GM18868 (cell line): Measurements from ENCODE around the gene CMC4.

ENCODE experiments used
- ATAC-seq: cut with Tn5 transposase; IDR thresholded peaks from one replicate; pipeline ENCODE4 v1.9.1; 2021; ENCODE audit warnings: mild to moderate bottlenecking, moderate library complexity; ENCODE audit not compliant: unreplicated experiment

The CMC4 gene

DNA sequence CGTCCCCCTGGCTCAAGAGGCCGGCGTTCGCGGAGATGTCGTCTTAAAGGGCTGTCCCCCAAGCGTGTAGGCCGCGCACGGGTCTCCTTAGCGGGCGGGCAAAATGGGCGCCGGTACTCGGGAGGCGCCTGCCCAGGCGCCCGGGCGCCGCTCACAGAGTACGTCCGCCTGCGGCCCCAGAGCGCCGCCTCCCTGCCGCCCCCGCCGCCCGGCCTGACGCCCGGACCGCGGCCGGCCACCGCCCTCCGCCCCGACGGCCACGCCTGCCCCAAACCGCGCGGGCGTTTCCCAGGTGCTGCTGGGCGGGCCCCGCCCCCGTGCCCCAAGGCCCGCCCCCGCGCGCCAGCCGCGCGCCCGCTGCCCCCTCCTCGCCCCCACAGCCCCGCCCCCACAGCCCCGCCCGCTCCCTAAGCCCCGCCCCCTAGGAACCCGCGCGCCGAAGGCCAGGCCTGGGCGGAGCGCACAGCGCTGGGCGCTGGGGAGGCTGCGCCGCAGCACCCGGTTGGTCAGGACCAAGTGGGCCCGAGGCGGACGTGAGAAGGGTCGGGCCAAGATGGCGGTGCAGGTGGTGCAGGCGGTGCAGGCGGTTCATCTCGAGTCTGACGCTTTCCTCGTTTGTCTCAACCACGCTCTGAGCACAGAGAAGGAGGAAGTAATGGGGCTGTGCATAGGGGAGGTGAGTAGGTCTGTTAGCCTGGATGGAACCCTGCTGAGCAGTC is at the start of gene CMC4, which contains the start of the genes BRCC3 and MTCP1:
Gene CMC4 (minus strand): TSS at position 162 of the 719 bp plus-strand sequence. CDS start 7,113 bp downstream, outside the sequence.
Gene BRCC3 (plus strand): TSS at position 534 of the 719 bp plus-strand sequence. CDS start 20 bp downstream, at position 554.
Gene MTCP1 (minus strand): TSS at position 162 of the 719 bp plus-strand sequence. CDS start 5,126 bp downstream, outside the sequence.
- ATAC-seq: peak; percentile 90

DNA sequence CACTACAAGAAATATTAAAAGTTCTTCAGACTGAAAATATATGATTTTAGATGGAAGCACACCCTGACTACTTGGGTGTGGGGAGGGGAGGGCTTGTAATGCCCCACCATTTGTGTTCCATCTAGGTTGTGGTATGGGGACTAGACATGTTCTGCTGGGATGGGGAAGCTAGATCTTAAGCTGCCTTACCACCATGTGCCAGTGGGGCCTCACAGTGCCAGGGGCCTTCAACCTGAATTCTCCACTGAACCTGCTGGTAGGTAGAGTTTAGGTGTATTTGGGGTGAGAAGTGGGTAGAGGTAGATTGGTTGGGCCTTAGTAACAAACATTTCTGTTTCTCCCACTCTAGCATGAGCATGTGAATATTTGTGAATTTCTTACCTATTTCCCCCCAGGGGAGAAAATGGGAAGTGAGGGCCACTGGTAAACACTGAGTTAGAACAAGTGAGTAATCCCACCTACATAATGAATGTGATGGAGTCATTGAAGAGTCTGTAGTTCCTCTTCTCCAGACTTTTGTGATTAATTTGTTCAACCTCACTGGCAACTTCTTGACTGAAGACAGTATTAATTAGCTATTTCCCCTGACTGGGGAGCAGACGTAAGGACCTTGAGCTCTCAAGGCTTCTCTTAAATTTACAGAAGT is 44.4 kb upstream of the CMC4 start:
- no peak for ATAC-seq

DNA sequence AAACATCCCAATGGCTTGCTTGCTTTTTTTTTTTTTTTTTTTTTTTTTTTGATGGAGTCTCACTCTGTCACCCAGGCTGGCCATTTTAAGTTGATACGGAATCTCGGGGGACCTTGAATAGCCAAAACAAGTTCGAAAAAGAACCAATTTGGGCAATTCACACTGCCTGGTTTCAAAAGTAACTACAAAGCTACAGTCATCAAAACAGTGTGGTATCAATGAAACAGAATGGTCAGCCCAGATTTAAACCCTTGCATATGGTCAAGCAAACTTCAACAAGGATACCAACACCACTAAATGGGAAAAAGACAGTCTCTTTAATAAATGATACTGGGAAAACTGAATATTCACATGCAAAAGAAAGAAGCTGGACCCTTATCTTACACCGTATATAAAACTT is 42.2 kb upstream of the CMC4 start:
- no peak for ATAC-seq

- no peak for ATAC-seq
These were observed 41.2 kb upstream of the CMC4 start for GRCh38 chrX:155112171-155112570.

DNA sequence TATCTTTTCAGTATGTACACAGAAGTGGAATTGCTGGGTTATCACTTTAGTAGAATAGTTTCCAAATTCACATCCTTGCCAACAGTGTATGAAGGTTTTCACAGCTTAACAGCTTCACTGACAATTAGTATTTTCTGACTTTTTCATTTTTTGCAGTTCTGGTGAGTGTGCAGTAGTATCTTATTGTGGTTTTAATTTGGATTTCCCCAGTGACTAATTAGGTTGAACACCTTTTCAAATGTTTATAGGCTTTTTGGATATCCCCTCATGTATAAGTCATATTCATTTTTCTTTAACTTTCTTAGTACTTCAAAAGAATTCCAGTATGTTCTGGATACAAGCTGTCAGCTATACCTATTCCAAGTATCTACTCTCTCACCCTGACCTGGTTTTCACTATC is 37.5 kb upstream of the CMC4 start:
- no peak for ATAC-seq

- no peak for ATAC-seq
These were observed 35.0 kb upstream of the CMC4 start for GRCh38 chrX:155105919-155106318.

GRCh38 chrX:155094468-155095061 is 23.6 kb upstream of the CMC4 start:
- no peak for ATAC-seq

- ATAC-seq: no peak
These were observed 16.2 kb upstream of the CMC4 start for GRCh38 chrX:155086961-155087735.

DNA sequence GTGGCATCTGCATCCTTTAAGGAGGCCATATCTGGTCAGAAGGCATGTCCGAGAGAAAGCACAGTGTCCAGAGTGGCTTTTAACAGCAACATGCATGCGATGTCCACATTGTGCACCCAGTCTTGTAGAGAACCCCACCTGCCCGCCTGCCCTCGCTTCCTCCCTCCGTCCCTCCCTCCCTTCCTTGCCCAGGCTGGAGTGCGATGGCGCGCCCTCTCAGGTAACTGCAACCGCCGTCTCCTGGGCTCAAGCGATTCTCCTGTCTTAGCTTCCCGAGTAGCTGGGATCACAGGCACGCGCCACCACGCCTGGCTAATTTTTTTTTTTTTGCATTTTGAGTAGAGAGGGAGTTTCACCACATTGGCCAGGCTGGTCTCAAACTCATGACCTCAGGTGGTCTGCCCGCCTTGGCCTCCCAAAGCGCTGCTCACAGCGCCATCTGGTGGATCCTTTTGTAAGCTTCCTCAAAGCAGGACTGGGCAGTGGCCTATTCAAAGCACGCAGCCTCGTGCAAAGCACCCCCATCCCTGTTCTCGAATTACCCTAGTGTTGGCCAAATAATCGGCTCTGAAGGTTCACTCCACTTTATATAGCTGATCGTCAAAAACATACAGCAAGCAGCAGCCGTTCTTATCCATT is 15.4 kb upstream of the CMC4 start:
- no peak for ATAC-seq

GRCh38 chrX:155071694-155072280 is 851 bp upstream of the CMC4 start:
- ATAC-seq: no peak

DNA sequence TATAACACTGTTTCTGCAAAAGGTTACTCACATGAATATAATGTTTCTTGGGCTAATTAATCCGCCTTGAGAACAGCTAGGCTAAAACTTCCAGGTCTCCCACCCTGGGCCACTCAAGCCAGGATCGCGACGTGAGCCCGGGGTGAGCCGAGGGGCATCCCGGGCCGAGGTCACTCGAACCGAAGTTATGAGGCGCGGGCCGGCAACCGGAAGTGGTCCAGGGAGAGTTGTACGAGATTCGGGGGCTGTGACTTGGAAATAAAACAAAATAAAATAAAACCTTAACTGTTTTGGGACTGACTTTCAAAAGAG is 317 bp downstream of the CMC4 start:
- peak; percentile 24 for ATAC-seq

GRCh38 chrX:155070038-155070437 is 898 bp downstream of the CMC4 start:
- ATAC-seq: no peak

GRCh38 chrX:155069414-155069813 is 1.5 kb downstream of the CMC4 start:
- ATAC-seq: no peak

DNA sequence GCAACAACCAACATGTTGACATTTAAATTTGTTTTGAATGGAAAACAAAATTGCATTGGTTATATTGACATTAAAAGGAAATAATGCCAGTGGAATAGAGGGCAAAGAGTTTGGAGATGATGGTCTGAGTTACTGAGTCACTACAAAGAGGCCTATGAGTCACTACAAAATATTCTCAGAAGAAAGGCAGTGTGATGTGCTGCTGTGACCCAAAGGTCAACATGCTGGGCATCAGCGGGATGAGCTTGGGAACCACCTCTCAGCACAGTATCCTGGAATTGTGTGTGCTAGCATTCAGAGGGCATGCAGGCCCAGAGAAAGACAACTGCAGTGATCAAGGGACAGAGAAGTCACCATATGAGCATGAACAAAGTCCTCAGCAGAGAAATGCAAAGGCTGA is 2.8 kb downstream of the CMC4 start:
- no peak for ATAC-seq

- ATAC-seq: no peak
These were observed 5.8 kb downstream of the CMC4 start for GRCh38 chrX:155065035-155065734.

GRCh38 chrX:155061760-155062159 is 9.2 kb downstream of the CMC4 start:
- ATAC-seq: no peak

- peak; percentile 47 for ATAC-seq
These were observed 13.8 kb downstream of the CMC4 start for GRCh38 chrX:155056877-155057792.

DNA sequence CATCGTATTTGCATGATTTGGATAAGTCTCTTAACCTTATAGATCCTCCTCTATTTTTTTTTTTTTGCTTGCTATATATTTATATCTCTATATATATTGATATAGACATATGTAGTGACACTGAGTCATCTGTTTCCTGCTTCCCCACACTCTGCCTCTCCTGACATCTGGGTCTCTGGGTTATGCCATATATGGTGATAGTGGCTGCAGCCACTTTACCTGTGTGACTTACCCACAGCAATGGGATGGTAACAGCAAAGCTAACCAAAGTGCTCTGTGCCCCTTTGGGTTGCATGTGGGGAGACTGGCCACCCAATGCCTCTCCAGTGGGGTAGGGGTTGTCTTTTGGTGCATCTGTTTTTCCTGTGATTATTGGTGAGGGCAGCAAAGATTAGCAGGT is 14.5 kb downstream of the CMC4 start:
- ATAC-seq: no peak

DNA sequence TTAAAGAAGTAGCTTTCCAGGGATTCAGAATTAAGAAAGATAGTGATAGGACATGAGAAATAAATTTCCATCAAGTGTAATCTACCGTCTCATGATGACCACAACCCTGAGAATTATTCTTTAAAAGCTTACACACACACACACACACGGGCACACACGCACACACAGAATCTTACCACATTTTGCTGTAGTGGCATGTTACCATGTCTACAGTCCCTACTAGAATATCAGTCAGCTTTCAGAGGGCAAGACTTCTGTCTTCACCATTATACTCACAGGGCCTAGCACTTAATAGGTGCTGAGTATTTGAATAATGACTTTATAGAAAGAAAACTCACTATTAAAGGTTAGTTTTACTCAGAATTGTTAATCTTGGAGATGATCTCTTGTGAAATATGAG is 15.4 kb downstream of the CMC4 start:
- no peak for ATAC-seq
